ENCODE data around the gene RGS7BP.

- TF ChIP-seq, protein P1, sequence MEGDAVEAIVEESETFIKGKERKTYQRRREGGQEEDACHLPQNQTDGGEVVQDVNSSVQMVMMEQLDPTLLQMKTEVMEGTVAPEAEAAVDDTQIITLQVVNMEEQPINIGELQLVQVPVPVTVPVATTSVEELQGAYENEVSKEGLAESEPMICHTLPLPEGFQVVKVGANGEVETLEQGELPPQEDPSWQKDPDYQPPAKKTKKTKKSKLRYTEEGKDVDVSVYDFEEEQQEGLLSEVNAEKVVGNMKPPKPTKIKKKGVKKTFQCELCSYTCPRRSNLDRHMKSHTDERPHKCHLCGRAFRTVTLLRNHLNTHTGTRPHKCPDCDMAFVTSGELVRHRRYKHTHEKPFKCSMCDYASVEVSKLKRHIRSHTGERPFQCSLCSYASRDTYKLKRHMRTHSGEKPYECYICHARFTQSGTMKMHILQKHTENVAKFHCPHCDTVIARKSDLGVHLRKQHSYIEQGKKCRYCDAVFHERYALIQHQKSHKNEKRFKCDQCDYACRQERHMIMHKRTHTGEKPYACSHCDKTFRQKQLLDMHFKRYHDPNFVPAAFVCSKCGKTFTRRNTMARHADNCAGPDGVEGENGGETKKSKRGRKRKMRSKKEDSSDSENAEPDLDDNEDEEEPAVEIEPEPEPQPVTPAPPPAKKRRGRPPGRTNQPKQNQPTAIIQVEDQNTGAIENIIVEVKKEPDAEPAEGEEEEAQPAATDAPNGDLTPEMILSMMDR (conservative IDR thresholded peaks at IDR 0.05): no peak
- no peak for TF ChIP-seq EZH2 (IDR thresholded peaks at IDR 0.05; ENCODE audit: low read depth)
Measured at GRCh38 chr5:64519263-64519662, 13.4 kb downstream of the RGS7BP start.
